Measurements from ENCODE around the gene CHD2. TPM values are rescaled to one million over a fixed set of nuclear protein-coding genes. Genes with fewer than 3 reads are reported as not detected.
"Not testable (repeated sequence)": the region's sequence is repeated elsewhere in the genome, so short reads cannot be mapped to it uniquely, and the experiment has no call there.

CHD2 gene
- total and polyA plus RNA-seq, 7 donors = 16.0 to 108 (median 75.9) TPM

- 79 to 81% methylated on average over 20 of the region's 20 CpGs for WGBS, 2 donors
Observed at GRCh38 chr15:93037820-93038705, 137.9 kb downstream of the CHD2 start.

GRCh38 chr15:93039562-93040287 lies 139.6 kb downstream of the CHD2 start:
- peaks cover 0 to 48% (median 33%) of the 10 kb centered on the region in 4 donors for H3K4me1 ChIP-seq
- not testable (repeated sequence) for H3K9me3 ChIP-seq, H3K27ac ChIP-seq, H3K27me3 ChIP-seq, DNase-seq, H3K4me3 ChIP-seq
- H3K36me3 ChIP-seq = peaks cover under 1 to 20% (median 5%) of the 10 kb centered on the region in 4 donors
- intact Hi-C loops (cut with DNase I) = loop anchor here (10.0 kb wide), 5 partner anchors 105 to 1055 kb away; no protein-coding TSS in a partner anchor
- WGBS, 2 donors = 86 to 89% methylated on average over 13 of the region's 13 CpGs

More at GRCh38 chr15:93037820-93038705, 137.9 kb downstream of the CHD2 start:
- Histone ChIP-seq H3K9me3 (no peaks in the 10 kb centered on the region), H3K4me3 (no peak overlapping the region), H3K27ac (peak overlapping the region; percentile 35 to 75 (median 58)), H3K4me1 (peaks cover 0 to 47% (median 37%) of the 10 kb centered on the region in 4 donors), H3K36me3 (peaks cover 0 to 4% (median 0%) of the 10 kb centered on the region in 4 donors), H3K27me3 (no peaks in the 10 kb centered on the region)
- TF ChIP-seq POLR2AphosphoS5 (IDR thresholded peaks at IDR 0.05) (peak in 1 of 4 donors; percentile 5), EP300 (IDR thresholded peaks at IDR 0.05) (no peak), POLR2A (IDR thresholded peaks at IDR 0.05) (no peak), CTCF (IDR thresholded peaks at IDR 0.05) (peak in 1 of 4 experiments; percentile 10)
- intact Hi-C loops (cut with DNase I) = loop anchor here (10.0 kb wide), 4 partner anchors 107 to 987 kb away; no protein-coding TSS in a partner anchor
- peak; percentile 57 for DNase-seq

- DNase-seq = peak; percentile 60
- no peak overlapping the region for H3K4me3 ChIP-seq
- no peak for TF ChIP-seq CTCF (IDR thresholded peaks at IDR 0.05)
- TF ChIP-seq POLR2AphosphoS5 (IDR thresholded peaks at IDR 0.05) = no peak
- no peak for TF ChIP-seq POLR2A (IDR thresholded peaks at IDR 0.05)
- no peak for TF ChIP-seq EP300 (IDR thresholded peaks at IDR 0.05)
- intact Hi-C loops (cut with DNase I) = loop anchor here (10.0 kb wide), 1 partner anchor 1054 kb away; no protein-coding TSS in a partner anchor
- peaks cover 0 to 48% (median 30%) of the 10 kb centered on the region in 4 donors for H3K4me1 ChIP-seq
- no peaks in the 10 kb centered on the region for H3K27me3 ChIP-seq
- WGBS, 2 donors = 79 to 85% methylated on average over 20 of the region's 20 CpGs
- H3K36me3 ChIP-seq = peaks cover 9 to 28% (median 12%) of the 10 kb centered on the region in 4 donors
- no peak overlapping the region for H3K27ac ChIP-seq
- no peaks in the 10 kb centered on the region for H3K9me3 ChIP-seq
Observed at GRCh38 chr15:93040288-93041158, 140.4 kb downstream of the CHD2 start.

- H3K27me3 ChIP-seq = no peaks in the 10 kb centered on the region
- H3K4me1 ChIP-seq = peaks cover 0 to 43% (median 26%) of the 10 kb centered on the region in 4 donors
- TF ChIP-seq POLR2AphosphoS5 (IDR thresholded peaks at IDR 0.05) (no peak), POLR2A (IDR thresholded peaks at IDR 0.05) (no peak), CTCF (IDR thresholded peaks at IDR 0.05) (no peak), EP300 (IDR thresholded peaks at IDR 0.05) (no peak)
- H3K27ac ChIP-seq = peak overlapping the region in 1 of 4 donors; percentile 18
- H3K9me3 ChIP-seq = peaks cover 0 to 1% (median 0%) of the 10 kb centered on the region in 4 donors
- 83 to 88% methylated on average over 13 of the region's 13 CpGs for WGBS, 2 donors
- intact Hi-C loops (cut with DNase I) = loop anchor here (10.0 kb wide), 1 partner anchor 1054 kb away; no protein-coding TSS in a partner anchor
- H3K4me3 ChIP-seq = no peak overlapping the region
- H3K36me3 ChIP-seq = peaks cover 11 to 34% (median 14%) of the 10 kb centered on the region in 4 donors
- no peak for DNase-seq
Observed at GRCh38 chr15:93041159-93041547, 141.0 kb downstream of the CHD2 start.

All from sigmoid colon (tissue), 7 donors.